Aorta (tissue), 5 donors: ENCODE data around the gene KRT2. TPM values are rescaled to one million over a fixed set of nuclear protein-coding genes. Genes with fewer than 3 reads are reported as not detected.

Experiments
- ATAC-seq: fragments of 200-7000 bp; cut with Tn5 transposase; one replicate; pipeline ENCODE4 v1.9.1; 2022; ENCODE audit warnings: moderate library complexity; ENCODE audit not compliant: low FRiP score
- DNase-seq, 2 donors: peaks; one replicate each; pipeline ENCODE4 v3.0.0-alpha.2; 2020
- H3K27ac ChIP-seq, 2 donors: one replicate each; pipeline ENCODE4 v1.5.1; 2013; ENCODE audit warnings: low read length in 2 of 2, mild to moderate bottlenecking in 2 of 2, moderate library complexity in 2 of 2, control low read depth in 1 of 2, inconsistent platforms in 1 of 2, low read depth in 1 of 2
- H3K27me3 ChIP-seq, 2 donors: one replicate each; pipeline ENCODE4 v1.6.1; 2013; ENCODE audit warnings: control low read depth in 1 of 2, low read length in 1 of 2, mild to moderate bottlenecking in 1 of 2, moderate library complexity in 1 of 2; ENCODE audit not compliant: insufficient read depth in 2 of 2, control insufficient read depth in 1 of 2
- H3K36me3 ChIP-seq, 2 donors: one replicate each; pipeline ENCODE4 v1.6.1; 2013; ENCODE audit warnings: control low read depth in 1 of 2, low read length in 1 of 2, mild to moderate bottlenecking in 1 of 2; ENCODE audit not compliant: insufficient read depth in 2 of 2, control insufficient read depth in 1 of 2
- H3K4me1 ChIP-seq, 2 donors: one replicate each; pipeline ENCODE4 v1.6.1; 2013; ENCODE audit warnings: low read length in 2 of 2, control low read depth in 1 of 2, mild to moderate bottlenecking in 1 of 2, moderate library complexity in 1 of 2; ENCODE audit not compliant: insufficient read depth in 2 of 2, control insufficient read depth in 1 of 2
- H3K4me3 ChIP-seq, 2 donors: one replicate each; pipeline ENCODE4 v1.5.1; 2013; ENCODE audit warnings: low read length in 2 of 2, control low read depth in 1 of 2, mild to moderate bottlenecking in 1 of 2
- H3K9me3 ChIP-seq: one replicate; pipeline ENCODE4 v1.6.1; 2013; ENCODE audit warnings: mild to moderate bottlenecking, low read length; ENCODE audit not compliant: control insufficient read depth
- WGBS, 2 donors: extraction: QIAGEN DNeasy Blood & Tissue Kit; methylation state at CpG; one replicate each; pipeline ENCODE4 v1.1.7; 2013; 5-methylcytosine and 5-hydroxymethylcytosine counted together
- intact Hi-C, 2 donors: fragments of 100-400 bp; cut with DNase I; formaldehyde crosslinking; loops; one replicate each; pipeline versions ENCODE4 v1.14.2 to v1.15.0; 2022
- polyA plus RNA-seq, 2 donors: library from polyadenylated mRNA; stranded (reverse); fragments of 200-250 nt; gene quantifications; one replicate each; pipeline ENCODE4 v1.2.3, GENCODE V29; 2013
- total RNA-seq, 2 donors: library from RNA; stranded (reverse); fragmentation: NEBNext Ultra II Directional; extraction: Animal tissue kit (Norgen Biotek cat#: 25700); gene quantifications; one replicate each; pipeline ENCODE4 v1.2.1, GENCODE V29; 2021
- donor health status: healthy with polysubstance abuse.
- donor health status: Bipolar disorder and iron deficiency.
- donor health status: DM: no; HTN: no; CAD: no.
- donor health status: DM: no; HTN: no; CAD: no.
- donor health status: DM: yes; HTN: yes; CAD: no.

KRT2 gene
- total and polyA plus RNA-seq, 4 donors, result 0.05 to 0.50 TPM; not detected in 2

DNA sequence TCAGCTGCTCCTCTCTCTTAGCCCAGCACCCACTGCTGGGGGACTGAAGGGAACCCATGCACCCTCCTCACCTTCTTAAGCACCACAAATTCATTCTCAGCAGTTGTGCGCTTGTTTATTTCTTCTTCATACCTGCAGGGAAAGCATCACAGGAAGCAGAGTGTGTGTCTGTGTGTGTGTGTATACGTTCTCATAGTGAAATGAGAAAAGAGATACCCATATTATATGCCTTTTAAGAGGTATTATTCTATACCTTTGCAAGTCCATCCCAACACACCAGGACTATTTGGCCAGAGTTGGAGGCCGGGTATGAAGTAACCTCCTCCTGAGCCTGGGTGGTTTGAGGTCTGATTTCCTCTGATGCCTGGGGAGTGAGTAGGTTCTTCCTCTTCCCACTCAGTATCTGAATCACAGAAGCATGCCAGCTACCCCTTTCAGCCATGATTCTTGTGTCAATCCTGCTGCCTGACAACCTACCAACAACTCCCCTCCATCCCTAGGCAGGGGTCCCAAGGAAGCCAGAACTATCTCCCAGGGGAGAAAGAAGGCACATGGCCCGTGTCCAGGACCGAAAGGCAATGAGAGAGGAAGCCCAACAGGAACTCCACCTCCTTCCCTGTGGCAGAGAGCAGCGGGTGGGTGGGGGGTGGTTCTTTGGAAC lies 36.7 kb downstream of the KRT2 start:
- Histone ChIP-seq H3K4me3 (no peak overlapping the region), H3K27ac (no peak overlapping the region), H3K4me1 (no peaks in the 10 kb centered on the region), H3K36me3 (no peaks in the 10 kb centered on the region), H3K27me3 (no peaks in the 10 kb centered on the region), H3K9me3 (no peaks in the 10 kb centered on the region)
- 51 to 52% methylated on average over 6 of the region's 6 CpGs for WGBS, 2 donors
- intact Hi-C loops, result no loop called here
- ATAC-seq, result no peak
- no peak for DNase-seq

GRCh38 chr12:52614381-52615207 lies 37.4 kb downstream of the KRT2 start:
- DNase-seq (no peak), ATAC-seq (no peak)
- no peaks in the 10 kb centered on the region for H3K27me3 ChIP-seq
- H3K9me3 ChIP-seq, result no peaks in the 10 kb centered on the region
- H3K4me1 ChIP-seq, result no peaks in the 10 kb centered on the region
- H3K36me3 ChIP-seq, result no peaks in the 10 kb centered on the region
- no peak overlapping the region for H3K27ac ChIP-seq
- H3K4me3 ChIP-seq, result no peak overlapping the region
- 86 to 87% methylated on average over 10 of the region's 10 CpGs for WGBS, 2 donors
- intact Hi-C loops, result no loop called here

GRCh38 chr12:52613384-52614030 lies 38.5 kb downstream of the KRT2 start:
- Histone ChIP-seq H3K27me3 (no peaks in the 10 kb centered on the region), H3K4me3 (no peak overlapping the region), H3K9me3 (no peaks in the 10 kb centered on the region), H3K4me1 (no peaks in the 10 kb centered on the region), H3K27ac (no peak overlapping the region), H3K36me3 (no peaks in the 10 kb centered on the region)
- intact Hi-C loops, result no loop called here
- ATAC-seq (no peak), DNase-seq (no peak)
- WGBS, 2 donors, result 92 to 93% methylated on average over 9 of the region's 9 CpGs

DNA sequence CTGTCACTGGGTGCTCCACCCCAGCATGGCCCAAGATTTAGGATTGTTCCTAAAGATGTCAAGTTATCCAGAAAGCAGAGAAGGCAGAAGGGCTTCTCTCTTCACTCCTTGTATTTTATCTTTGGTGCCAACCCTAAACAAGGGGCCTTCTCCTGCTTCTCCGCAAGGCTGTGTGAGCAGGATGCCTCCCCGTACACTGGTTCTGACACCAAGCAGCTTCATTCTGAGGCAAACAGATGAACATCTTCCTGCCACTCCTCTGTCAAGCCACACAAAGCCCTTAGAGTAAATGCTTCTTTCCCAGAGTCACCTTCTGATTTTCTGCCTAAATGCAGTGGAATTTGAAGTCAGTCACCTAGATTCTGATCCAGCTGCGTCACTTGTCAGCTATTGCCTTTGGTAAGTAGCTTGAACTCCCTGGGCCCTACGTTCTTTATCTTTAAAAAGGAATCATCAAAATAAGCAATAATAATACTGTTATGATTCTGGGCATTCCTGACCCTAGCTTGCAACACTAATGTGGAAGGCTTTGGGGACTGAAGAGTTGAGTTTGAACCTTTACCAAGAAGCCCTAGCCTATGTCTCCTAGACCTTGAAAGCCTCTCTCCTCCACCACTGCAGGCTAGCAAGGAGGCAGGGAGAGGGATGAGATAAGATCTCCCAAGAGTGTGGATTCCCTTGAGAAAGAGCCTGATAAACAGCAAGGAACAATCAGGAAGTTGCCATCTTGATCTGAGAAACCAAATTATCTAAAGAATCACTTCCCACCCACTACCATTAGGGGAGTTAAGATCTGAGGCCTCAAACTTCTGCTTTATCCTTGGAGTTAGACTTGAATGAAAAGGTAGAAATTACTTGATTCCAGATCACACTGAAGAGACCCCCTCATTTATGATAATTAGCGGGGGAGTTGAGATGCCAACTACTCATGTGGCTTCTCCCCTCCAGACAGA lies 39.3 kb downstream of the KRT2 start:
- Histone ChIP-seq H3K4me1 (no peaks in the 10 kb centered on the region), H3K27me3 (no peaks in the 10 kb centered on the region), H3K9me3 (no peaks in the 10 kb centered on the region), H3K4me3 (no peak overlapping the region), H3K27ac (no peak overlapping the region), H3K36me3 (no peaks in the 10 kb centered on the region)
- DNase-seq (no peak), ATAC-seq (no peak)
- intact Hi-C loops, result no loop called here
- 78 to 84% methylated on average over 5 of the region's 5 CpGs for WGBS, 2 donors

DNA sequence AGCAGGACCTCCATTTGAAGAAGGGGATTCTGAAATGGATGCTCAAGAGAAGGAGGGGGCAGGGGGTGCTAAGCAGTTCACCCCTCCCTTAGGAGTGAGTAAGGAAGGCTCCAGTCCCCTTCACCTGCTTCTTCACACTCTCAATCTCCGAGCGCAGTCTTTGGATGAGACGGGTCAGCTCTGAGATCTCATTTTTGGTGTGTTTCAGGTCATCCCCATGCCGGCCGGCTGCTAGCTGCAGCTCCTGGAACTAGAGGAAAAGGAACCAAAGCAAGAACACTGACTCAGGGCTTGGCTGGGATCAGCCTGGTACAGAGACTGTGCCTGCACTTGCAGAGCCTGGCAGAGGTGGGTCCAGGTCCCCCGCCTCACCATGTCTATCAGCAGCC lies 40.9 kb downstream of the KRT2 start:
- Histone ChIP-seq H3K36me3 (no peaks in the 10 kb centered on the region), H3K27ac (no peak overlapping the region), H3K4me3 (no peak overlapping the region), H3K27me3 (no peaks in the 10 kb centered on the region), H3K9me3 (no peaks in the 10 kb centered on the region), H3K4me1 (no peaks in the 10 kb centered on the region)
- DNase-seq, result no peak
- intact Hi-C loops, result no loop called here
- WGBS, 2 donors, result 83 to 88% methylated on average over 6 of the region's 6 CpGs
- ATAC-seq, result no peak

DNA sequence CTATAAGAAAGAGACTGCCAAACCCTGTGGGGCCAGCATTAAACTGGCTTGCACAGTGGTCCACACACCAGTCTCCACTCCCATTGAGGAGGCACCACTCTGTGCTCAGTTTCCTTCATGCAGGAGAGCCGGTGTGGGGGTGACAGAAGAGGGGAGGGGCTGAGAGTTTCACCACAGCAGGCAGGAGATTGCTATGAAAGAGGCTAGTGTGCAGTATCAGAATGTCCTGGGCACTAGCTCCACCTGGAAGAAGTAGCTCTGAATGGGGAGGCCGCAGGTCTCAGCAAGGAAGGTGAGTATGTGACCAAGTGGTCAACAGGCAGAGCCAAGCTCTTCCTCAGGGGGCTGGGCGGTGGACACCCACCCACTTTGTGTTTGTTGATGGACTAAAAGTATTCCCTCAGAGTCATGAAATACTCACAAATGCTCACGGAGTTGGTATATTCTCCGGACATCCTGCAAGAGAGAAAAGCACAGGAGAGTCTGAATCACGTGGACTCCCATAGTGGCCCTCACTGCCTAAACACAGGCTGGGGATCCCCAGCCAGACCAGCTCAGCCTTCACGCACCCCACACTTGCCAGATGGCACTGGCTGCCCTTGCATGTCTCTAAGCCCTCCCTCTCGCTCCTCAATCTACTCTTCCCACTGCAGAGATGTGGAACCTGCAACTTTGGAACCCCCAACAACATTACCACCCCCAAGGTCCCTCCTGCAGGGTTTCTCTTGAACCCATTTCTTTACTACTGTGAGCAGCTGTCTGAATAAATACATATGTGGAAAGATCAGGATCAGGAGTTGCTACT lies 43.0 kb downstream of the KRT2 start:
- ATAC-seq, result no peak
- intact Hi-C loops, result no loop called here
- Histone ChIP-seq H3K36me3 (no peaks in the 10 kb centered on the region), H3K9me3 (no peaks in the 10 kb centered on the region), H3K27ac (no peak overlapping the region), H3K4me3 (no peak overlapping the region), H3K27me3 (no peaks in the 10 kb centered on the region), H3K4me1 (no peaks in the 10 kb centered on the region)
- peak in 1 of 2 donors; percentile 32 for DNase-seq
- WGBS, 2 donors, result 76 to 77% methylated on average over 8 of the region's 8 CpGs

DNA sequence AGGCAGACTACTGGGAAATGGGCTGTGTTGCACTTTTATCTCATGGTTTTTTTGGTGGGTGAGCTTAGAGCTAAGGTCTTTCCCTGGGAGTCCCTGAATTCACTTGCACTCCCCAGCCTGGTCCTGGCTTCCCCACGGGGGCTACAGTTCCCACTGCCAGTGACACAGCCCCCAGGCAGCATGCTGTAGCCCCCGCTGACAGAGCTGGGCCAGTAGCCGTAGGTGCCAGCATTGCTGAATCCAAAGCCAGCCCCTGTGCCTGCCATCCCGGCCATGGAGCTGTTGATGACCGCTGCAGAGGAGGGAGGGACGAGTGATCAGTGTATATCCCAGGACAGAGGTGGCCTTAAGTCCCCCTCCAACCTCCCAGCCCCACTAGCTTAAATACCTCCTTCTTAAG lies 43.9 kb downstream of the KRT2 start:
- DNase-seq, result no peak
- 69 to 72% methylated on average over 6 of the region's 6 CpGs for WGBS, 2 donors

DNA sequence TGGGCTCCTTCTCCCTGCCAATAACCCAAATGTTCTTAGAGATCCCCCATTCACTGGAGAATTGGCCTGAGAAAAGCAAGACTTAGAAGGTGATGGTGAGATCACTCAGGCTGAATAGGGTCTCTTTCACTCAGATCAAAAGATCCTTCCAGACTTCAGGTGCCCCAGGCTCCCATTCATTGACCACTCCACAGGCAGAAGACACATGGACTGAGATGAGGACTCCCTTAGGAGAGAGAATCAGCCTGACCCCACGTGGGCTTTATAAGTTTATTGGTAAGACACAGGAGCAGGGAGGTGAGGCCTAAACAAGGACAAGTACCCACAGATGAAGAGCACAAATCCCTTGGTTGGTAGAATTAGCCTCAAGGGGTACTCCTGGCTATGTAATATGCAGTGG lies 44.7 kb downstream of the KRT2 start:
- ATAC-seq, result no peak
- WGBS, 2 donors, result 62 to 83% methylated on average over 1 of the region's 1 CpG
- Histone ChIP-seq H3K36me3 (no peaks in the 10 kb centered on the region), H3K27me3 (no peaks in the 10 kb centered on the region), H3K9me3 (no peaks in the 10 kb centered on the region), H3K4me1 (no peaks in the 10 kb centered on the region), H3K27ac (no peak overlapping the region), H3K4me3 (no peak overlapping the region)
- intact Hi-C loops, result no loop called here
- DNase-seq, result no peak

More for the DNA sequence above, 43.9 kb downstream of the KRT2 start:
- no peaks in the 10 kb centered on the region for H3K4me1 ChIP-seq
- no peaks in the 10 kb centered on the region for H3K27me3 ChIP-seq
- H3K27ac ChIP-seq, result no peak overlapping the region
- H3K4me3 ChIP-seq, result no peak overlapping the region
- ATAC-seq, result no peak
- no peaks in the 10 kb centered on the region for H3K9me3 ChIP-seq
- intact Hi-C loops, result no loop called here
- H3K36me3 ChIP-seq, result no peaks in the 10 kb centered on the region
